Right lung (tissue), 10 donors: ENCODE results near the gene CPNE6. TPM values are rescaled to one million over a fixed set of nuclear protein-coding genes. Genes with fewer than 3 reads are reported as not detected.
"Not testable (repeated sequence)": the region's sequence is repeated elsewhere in the genome, so short reads cannot be mapped to it uniquely, and the experiment has no call there.

ENCODE experiments used
- DNase-seq, 2 donors: peaks; one replicate each; pipeline ENCODE4 v3.0.0-alpha.2; 2013
- long read RNA-seq, 8 donors: transcript quantifications; one replicate each; lab custom pipeline, GENCODE V29; 2026
- polyA plus RNA-seq, 5 donors: library from polyadenylated mRNA; unstranded; fragments of 120-200 nt; gene quantifications; one replicate each; pipeline versions ENCODE4 v1.2.1 to v1.2.3, GENCODE V29; 2013; ENCODE audit warnings: inconsistent platforms in 1 of 5, low replicate concordance in 1 of 5; ENCODE audit not compliant: insufficient read length in 5 of 5, insufficient read depth in 1 of 5

The CPNE6 gene
- not detected for polyA plus RNA-seq
- long read RNA-seq, donor 1 = 0 reads
- long read RNA-seq, donor 2 = 0 reads
- long read RNA-seq, donor 3 = 0 reads
- long read RNA-seq, donor 4 = 0 reads
- long read RNA-seq, donor 5 = 0 reads
- long read RNA-seq, donor 6 = 0 reads
- long read RNA-seq, donor 7 = 0 reads
- long read RNA-seq, donor 8 = 0 reads

DNA sequence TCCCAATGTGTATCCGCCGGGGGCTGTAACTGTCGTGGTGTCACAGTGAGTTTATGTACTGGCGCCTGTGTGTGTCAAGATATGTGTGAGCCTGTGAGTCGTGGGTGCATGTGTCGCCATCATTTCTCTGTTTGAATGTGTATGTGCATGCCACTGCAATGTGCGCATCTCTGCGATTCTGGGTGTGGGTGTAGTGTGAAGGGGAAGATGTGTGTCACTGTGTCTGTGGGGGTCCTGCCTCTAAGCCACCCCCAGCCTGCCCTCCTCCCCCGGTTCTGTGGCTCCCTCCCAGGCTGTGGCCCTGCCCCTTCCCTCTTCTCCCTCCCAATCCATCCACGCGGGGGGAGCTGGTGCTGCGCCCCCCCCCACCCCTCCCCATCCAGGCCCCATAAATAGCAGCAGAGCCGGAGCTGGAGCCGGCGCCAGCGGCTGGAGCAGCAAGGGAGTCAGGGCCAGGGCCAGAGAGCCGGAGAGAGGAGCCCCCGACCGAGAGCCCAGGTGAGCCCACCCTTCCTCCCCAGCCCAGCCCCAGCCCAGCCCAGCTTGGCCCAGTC is at the start of gene CPNE6:
Gene CPNE6 (plus strand): TSS at position 419 of the 554 bp plus-strand sequence. CDS start 1,375 bp downstream, outside the sequence.
- no peak for DNase-seq

DNA sequence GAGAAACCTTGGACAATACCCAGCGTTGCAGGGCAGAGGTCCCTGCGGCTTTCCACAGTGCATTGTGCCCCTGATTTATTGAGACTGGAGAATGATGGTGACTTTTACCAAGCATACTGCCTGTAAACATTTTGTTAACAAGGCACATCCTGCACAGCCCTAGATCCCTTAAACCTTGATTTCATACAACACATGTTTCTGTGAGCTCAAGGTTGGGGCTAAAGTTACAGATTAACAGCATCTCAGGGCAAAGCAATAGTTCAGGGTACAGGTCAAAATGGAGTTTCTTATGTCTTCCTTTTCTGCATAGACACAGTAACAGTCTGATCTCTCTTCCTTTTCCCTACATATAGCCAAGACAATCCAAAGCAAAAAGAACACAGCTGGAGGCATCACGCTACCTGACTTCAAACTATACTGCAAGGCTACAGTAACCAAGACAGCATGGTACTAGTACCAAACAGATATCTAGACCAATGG is 46.4 kb upstream of the CPNE6 start:
- DNase-seq = not testable (repeated sequence)

DNA sequence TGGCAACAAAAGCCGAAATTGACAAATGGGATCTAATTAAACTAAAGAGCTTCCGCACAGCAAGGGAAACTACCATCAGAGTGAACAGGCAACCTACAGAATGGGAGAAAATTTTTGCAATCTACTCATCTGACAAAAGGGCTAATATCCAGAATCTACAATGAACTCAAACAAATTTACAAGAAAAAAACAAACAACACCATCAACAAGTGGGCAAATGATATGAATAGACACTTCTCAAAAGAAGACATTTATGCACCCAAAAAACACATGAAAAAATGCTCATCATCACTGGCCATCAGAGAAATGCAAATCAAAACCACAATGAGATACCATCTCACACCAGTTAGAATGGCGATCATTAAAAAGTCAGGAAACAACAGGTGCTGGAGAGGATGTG is 41.7 kb upstream of the CPNE6 start:
- DNase-seq = not testable (repeated sequence)

DNA sequence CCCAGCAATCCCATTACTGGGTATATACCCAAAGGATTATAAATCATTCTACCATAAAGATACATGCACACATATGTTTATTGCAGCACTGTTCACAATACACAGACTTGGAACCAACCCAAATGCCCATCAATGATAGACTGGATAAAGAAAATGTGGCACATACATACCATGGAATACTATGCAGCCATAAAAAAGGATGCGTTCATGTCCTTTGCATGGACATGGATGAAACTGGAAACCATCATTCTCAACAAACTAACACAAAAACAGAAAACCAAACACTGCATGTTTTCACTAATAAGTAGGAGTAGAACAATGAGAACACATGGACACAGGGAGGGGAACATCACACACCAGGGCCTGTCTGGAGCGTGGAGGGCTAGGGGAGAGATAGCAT is 40.0 kb upstream of the CPNE6 start:
- DNase-seq = not testable (repeated sequence)

DNA sequence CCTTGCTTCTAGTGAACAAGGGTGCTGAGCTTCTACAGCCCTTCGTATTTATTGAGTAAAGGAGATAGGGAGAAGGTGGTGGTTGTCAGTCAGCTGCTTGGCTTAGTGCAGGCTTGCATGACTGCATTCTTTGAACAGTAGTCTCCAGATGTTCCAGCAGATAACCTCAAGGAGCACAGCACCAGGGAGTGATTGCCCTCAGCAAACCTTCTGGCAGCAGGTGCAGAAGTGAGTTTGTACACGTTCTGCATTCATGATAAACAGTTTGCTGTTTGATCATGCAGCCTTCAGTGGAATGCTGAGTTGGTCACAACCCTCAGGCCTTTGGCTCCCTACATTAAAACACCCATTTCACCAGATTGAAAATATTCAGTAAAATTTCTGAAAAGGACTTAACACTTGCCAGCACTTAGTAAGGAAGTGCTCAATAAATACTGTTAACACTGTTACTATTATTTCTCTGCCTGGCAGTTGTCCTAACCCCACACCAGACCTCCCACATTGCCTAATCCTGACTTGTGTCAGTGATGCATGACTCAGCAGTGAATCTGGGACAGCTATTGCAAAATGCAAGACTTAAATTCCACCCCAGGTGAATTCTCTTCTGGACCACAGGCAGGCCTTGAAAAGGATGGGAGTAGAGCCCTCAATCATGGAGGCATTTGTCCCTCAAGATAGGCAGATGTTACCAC is 38.5 kb upstream of the CPNE6 start:
- DNase-seq = no peak

DNA sequence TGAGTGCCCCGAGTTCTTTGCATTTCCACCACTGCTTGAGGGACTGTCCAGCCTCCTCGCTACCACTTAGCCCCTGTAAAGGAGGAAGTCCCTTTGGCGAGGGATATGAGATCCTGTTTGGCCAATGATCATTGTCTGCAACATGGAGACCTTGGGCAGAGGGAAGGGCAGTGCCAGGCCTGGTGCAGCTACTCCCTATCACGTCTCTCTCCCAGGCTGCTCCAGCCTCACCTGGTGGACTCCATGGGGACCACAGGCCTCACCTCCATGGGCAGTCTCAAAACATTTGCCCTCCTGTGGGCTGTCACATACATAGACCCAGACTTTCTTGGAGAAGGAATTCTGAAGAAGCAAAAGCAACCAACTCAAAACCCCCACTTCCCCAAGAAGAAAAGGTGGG is 35.6 kb upstream of the CPNE6 start:
- DNase-seq = not testable (repeated sequence)

DNA sequence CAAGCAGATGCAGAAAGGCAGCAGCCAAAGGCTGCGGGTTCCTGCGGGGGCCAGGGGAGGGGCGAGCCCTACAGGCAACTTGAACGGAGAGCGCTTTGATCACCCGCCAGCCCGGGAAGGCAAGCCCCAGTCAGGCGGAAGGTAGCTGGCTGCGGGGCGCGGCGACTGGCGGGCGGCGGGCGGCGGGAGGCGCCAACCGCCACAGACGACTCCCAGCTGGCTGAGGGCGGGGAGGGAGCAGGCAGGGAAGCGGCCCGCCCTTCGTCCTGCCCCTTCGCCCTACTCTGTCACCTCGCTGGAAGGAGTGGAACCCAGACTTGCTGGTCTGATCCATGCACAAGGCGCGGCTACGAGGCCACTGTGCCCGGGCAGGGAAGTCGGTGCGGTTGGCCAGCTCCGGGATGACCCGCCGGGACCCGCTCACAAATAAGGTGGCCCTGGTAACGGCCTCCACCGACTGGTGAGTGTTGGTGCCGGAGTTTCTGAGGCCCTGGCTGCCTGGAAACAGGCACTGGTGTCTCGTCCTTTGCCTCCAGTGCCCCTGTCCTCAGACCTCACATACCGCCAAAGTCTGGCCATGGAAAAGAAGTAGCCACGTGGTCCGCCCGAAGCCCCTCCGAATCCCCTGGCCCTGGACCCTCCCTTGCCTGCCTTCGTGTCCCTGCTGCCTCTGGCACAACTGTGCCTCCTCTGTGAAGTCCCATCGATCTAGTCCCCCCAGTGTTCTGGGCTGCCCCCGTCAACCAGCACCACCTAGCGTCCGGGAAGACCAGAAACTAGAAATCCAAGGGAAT is 35.0 kb upstream of the CPNE6 start:
- DNase-seq = peak; percentile 69 to 74

DNA sequence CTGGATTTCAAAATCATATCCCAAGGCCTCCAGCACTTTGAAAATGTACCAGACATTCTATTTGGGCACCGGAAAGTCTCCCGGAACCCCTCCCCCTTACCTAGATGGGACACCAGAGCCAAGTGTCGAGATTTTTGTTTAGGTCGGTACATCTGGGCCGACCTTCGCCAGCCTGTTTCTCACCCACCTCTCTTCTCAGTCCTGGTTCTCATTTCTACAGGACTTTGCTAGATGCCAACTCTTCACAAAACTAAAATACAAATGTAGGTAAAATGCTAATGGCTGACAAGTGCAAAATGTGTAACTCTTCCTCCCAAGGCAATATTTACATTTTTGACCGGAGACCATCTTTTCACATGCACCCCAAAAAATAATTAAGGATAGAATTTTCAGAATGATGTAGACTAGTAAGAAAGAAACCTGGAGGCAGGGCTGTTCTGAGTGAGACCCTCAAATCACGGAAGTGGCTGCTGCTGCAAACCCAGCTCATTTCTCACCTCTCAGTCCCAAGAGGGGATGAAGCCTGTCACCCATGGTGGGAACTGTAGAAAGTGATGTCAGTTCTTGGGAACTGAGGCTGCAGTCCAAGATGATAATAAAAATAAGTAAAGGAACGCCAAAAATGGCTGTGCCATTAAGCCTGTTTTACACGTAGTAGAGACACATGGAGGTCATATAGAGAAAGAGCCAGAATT is 34.3 kb upstream of the CPNE6 start:
- not testable (repeated sequence) for DNase-seq

DNA sequence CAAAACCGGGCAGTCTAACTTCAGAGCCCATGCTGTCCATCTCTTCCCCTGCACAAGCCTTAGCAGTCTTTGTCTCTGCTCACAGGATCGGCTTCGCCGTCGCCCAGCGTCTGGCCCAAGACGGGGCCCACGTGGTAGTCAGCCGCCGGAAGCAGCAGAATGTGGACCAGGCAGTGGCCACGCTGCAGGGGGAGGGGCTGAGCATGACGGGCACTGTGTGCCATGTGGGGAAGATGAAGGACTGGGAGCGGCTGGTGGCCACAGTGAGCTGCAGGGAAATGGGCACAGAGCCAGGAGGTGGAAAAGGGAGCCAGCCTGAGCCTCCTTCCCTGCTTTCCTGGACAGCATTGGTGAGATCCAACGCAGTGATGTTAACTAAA is 33.7 kb upstream of the CPNE6 start:
- no peak for DNase-seq

DNA sequence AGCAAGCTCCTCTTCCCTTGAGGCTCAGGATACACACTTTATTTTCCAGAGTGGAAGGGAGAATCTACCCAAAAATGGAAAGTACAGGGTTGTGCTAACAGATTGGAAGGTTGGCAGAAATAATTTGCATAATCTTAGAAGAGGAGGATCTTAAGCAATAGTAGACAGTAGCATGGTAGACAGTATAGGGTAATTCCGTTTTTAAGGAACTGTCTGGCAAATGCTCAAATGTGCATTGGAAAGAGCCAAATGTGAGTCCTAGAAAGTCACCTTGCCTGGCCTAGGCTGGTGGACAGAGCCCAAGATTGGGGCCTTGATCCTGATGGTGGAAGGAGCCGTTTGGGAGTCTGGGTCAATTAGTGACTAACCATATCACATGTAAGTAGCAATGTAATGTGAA is 32.7 kb upstream of the CPNE6 start:
- DNase-seq = no peak

DNA sequence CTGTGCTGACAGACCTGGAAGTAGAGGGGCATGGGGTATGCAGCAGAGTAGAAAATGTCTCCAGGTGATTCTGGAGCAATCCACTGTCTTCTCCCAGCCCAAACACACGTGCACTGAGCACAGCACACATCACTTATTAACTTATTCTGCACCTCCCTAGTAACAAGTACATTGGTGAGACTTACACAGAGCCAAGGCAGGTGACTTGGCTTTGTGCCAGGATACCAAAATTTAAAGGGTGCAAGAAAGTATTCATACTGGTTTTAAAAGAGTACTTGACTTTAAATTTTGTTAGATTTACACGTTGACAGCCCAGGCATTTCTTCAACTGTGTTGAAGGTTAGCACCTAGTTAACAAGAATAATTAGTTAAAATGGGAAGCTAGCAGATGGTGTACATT is 30.7 kb upstream of the CPNE6 start:
- DNase-seq = no peak

DNA sequence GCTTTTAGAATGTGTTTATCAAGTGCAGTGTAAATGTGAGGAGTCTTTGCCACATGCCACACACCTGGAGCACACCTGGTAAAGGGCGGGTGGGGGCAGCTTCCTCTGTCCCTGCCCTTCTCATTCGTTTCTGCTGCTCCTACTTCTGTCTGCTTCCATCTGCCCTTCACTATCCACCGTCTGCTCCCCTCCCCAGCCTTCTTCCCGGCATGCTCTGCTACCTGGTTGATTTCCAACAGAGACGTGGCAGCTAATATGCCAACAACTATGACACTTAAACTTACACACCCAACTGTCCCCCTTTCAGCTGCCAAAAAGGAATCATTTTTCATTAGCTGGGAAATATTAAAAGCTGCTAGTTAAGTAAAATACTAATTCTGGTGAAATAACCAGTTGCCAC is 28.6 kb upstream of the CPNE6 start:
- DNase-seq = peak in 1 of 2 donors; percentile 11

DNA sequence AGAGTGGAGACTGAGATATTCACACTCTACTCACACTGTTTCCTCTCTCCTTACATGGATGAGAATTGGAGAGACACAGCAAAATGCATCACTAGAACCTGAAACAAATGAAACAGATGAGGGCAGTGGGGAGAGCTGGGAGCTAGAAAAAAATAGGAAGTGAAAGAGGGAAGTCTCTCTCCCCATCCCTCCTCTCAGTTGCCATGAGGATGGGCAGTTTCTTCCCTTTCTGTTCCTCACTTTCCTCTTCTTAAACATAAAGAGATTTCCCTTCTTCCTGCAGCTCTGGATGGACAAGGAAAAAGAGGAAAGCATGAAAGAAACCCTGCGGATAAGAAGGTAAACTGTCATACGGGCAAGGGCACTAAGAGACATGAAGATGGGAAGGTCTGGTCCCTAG is 22.4 kb upstream of the CPNE6 start:
- not testable (repeated sequence) for DNase-seq

DNA sequence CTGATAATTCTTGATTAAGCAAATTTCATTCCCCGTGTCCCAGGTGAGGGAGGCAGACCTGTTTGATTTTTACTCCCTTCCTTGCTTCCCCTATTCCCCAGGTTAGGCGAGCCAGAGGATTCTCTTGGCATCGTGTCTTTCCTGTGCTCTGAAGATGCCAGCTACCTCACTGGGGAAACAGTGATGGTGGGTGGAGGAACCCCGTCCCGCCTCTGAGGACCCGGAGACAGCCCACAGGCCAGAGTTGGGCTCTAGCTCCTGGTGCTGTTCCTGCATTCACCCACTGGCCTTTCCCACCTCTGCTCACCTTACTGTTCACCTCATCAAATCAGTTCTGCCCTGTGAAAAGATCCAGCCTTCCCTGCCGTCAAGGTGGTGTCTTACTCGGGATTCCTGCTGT is 20.6 kb upstream of the CPNE6 start:
- not testable (repeated sequence) for DNase-seq

DNA sequence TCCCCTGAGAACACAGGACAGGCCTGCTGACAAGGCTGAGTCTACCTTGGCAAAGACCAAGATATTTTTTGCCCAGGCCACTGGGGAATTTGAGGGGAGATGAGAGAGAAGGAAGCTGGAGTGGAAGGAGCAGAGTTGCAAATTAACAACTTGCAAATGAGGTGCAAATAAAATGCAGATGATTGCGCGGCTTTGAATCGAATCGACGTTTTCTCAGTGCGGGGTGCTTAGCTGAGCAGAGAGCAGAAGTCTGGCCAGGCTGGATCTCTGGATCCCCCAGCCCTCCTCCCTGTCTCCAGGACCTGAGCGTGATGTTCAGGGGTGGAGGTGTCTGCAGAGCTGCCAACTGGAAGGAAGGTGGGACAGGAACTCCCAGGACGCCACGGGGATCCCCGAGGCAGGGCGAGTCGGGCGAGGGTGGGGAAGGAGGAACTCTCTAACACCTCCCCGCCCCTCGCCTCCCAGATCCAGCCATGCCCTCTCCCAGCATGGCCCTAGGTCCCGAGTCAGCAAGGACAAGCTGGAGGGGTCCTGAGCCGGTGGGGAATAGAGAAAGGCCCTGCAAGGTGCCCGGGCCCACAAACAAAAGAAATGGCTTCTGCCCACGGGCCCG is 20.1 kb upstream of the CPNE6 start:
- DNase-seq = peak in 1 of 2 donors; percentile 15

DNA sequence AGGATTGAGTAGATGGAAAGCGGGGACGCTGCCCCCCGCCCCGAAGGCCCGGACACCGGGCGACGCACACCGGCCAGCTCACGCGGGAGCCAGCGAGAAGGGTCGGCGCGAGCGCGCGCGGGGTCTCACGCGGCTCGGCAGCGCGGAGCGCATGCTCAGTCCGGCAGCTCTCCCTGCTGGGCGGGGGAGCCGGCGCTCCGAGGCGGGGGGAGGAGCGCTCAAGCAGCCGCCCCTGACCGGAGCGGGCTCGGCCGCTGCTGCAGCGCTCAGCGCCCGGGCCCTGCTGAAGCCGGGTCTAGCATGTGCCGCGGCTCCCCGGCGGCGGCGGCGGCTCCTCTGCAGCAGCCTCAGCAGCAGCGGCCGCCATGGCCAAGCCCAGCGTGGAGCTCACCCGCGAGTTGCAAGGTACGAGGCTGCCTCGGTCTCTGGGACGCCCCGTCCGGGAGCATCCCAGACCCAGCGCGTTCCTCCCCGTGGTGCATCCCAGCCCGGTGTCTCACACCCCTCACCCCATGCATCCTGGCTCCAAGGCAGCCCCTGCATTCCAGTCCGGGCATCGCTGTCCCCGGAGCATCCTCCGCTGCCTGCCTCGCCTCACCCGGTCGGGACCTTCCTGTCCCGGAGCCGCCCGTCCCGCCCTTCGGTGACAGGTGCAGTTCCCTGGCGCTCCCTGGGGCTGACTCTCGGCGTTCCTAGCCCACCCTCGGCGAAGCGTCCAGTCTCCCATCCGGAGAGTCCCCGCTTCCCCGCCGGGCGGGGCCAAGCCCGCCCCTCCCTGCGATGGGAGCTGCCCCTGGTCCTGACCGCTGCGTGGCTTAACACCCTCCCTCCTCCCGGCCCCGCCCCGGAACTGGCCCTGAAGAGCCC is 19.3 kb upstream of the CPNE6 start, which contains the start of gene CARMIL3:
Gene CARMIL3 (plus strand): TSS at position 221 of the 867 bp plus-strand sequence. CDS start 145 bp downstream, at position 366.
- peak; percentile 42 to 65 for DNase-seq

DNA sequence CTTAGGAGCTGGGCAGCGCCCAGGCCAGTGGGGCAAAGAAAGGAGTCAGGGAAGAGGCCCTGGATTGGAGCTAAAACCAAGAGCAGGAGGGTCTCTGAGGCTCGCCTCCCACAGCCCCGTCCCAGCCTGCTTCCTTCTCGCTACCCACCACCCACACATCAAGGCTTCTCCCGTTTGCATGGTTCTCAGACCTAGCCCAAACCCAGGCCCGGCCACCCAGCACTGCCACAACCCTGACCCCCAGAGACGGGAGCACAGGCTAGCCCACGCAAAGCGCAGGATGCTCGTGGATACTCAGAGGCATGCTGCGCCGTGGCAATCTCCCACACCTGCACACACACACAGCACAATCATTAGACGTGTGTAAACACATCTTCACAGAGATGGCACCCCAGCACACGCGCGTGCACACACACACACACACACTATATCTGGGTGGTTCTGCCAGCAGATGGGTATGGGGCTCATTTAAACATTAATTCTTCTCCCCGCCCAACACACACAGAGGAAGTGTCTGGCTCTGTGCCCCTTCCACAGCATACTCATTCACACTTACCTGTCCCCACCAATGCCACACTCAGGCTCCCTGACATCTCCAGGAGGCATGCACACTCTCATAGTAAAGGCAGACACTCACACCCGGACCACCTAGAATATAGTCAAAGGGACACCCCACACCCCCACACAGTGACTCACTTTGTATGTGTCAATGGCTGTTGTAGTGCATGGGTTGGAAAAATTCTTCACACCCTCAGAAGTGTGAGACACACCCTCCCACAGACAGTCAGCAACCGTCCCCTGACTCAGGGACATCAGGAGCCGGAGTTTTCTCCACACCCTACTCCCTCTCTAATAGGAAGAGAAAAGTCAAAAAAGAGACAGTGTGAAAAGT is 18.5 kb upstream of the CPNE6 start:
- DNase-seq = no peak

DNA sequence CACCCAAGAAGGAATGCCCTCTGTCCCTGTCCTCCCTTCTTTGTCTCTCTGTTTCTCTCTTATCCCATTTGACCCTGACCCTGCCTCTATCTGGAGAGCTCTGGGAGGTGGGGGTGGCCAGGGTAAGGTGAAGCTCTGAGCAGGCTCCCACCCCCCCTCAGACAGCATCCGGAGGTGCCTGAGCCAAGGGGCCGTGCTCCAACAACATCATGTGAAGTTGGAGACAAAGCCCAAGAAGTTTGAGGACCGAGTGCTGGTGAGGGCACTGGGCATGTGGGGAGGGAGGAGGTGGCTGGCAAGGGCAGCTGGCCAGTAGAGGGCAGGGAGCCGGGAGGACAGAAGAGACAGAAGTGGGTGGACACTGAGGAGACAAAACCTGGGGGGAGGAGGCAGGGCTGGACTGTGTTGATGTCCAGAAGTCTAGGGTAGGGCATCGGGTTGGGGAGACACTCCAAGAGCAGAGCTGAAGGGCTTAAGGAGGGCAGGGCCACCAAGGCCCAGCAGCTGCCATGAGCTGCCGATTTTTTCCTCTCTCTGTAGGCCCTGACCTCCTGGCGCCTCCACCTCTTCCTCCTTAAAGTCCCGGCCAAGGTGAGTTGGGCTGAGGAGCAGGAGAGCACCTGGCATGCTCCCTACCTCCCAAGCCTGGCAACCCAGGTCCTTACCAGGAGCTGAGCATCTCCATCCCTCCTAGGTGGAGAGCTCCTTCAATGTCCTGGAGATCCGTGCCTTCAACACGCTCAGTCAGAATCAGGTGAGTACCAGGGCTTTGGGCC is 17.6 kb upstream of the CPNE6 start:
- no peak for DNase-seq
